Smooth muscle cell (in vitro differentiated cells): ENCODE results near the gene KLHL1. TPM values are rescaled to one million over a fixed set of nuclear protein-coding genes. Genes with fewer than 3 reads are reported as not detected.

Experiments used
- DNase-seq: peaks from one replicate; lab custom pipeline; 2025; ENCODE audit not compliant: unreplicated experiment; lab: John Stamatoyannopoulos, UW
- H2AFZ ChIP-seq: fragments of 200-600 bp; sonication (generic); 2 replicates; pipeline ENCODE4 v1.6.0; 2016; ENCODE audit warnings: antibody characterized with exemption, low read depth, mild to moderate bottlenecking
- H3F3A ChIP-seq: fragments of 200-600 bp; sonication (generic); 2 replicates; pipeline ENCODE4 v1.6.0; 2017; ENCODE audit warnings: antibody characterized with exemption, low read depth
- H3K27ac ChIP-seq: fragments of 200-600 bp; sonication (generic); 2 replicates; pipeline ENCODE4 v1.5.1; 2016; ENCODE audit warnings: low read depth, mild to moderate bottlenecking
- H3K27me3 ChIP-seq: fragments of 200-600 bp; sonication (generic); 2 replicates; pipeline ENCODE4 v1.6.1; 2016; ENCODE audit warnings: low read depth, mild to moderate bottlenecking
- H3K36me3 ChIP-seq: fragments of 200-600 bp; sonication (generic); 2 replicates; pipeline ENCODE4 v1.5.1; 2016; ENCODE audit warnings: low read depth
- H3K4me1 ChIP-seq: fragments of 200-600 bp; sonication (generic); 2 replicates; pipeline ENCODE4 v1.5.1; 2016; ENCODE audit warnings: low read depth
- H3K4me2 ChIP-seq: fragments of 200-600 bp; sonication (generic); 2 replicates; pipeline ENCODE4 v1.6.0; 2016; ENCODE audit warnings: mild to moderate bottlenecking
- H3K4me3 ChIP-seq: fragments of 200-600 bp; sonication (generic); 2 replicates; pipeline ENCODE4 v1.5.1; 2016; ENCODE audit warnings: mild to moderate bottlenecking
- H3K79me2 ChIP-seq: fragments of 200-600 bp; sonication (generic); 2 replicates; pipeline ENCODE4 v1.6.0; 2016; ENCODE audit warnings: low read depth, mild to moderate bottlenecking
- H3K9ac ChIP-seq: fragments of 200-600 bp; sonication (generic); 2 replicates; pipeline ENCODE4 v1.6.0; 2016; ENCODE audit warnings: low read depth
- H3K9me3 ChIP-seq: fragments of 200-600 bp; sonication (generic); replicated peaks from 2 replicates; pipeline ENCODE4 v1.5.1; 2016; ENCODE audit warnings: low read depth
- H4K20me1 ChIP-seq: fragments of 200-600 bp; sonication (generic); 2 replicates; pipeline ENCODE4 v1.6.0; 2016; ENCODE audit warnings: low read depth
- WGBS: methylation state at CpG from one replicate; pipeline ENCODE4 v1.1.7; 2016; ENCODE audit warnings: low lambda C conversion rate; 5-methylcytosine and 5-hydroxymethylcytosine counted together
- polyA plus RNA-seq: library from polyadenylated mRNA; unstranded; fragments of >200 nt; fragmentation: Nextera tagmentation; extraction: Ambion mirVana; gene quantifications from 2 replicates; pipeline ENCODE4 v1.2.1, GENCODE V29; 2016
- total RNA-seq: library from RNA; depleted of rRNA; stranded (reverse); fragments of >200 nt; gene quantifications from 2 replicates; pipeline ENCODE4 v1.2.3, GENCODE V29; 2014
- TF ChIP-seq, protein P1 (sequence below): fragments of 200-600 bp; sonication (generic); IDR thresholded peaks from 2 replicates; pipeline ENCODE4 v1.5.1; 2017; ENCODE audit warnings: borderline replicate concordance, mild to moderate bottlenecking, antibody characterized with exemption; ENCODE audit not compliant: insufficient read depth, poor library complexity, severe bottlenecking

KLHL1 gene
- total and polyA plus RNA-seq, 2 experiments from 2014 or later = not detected

DNA sequence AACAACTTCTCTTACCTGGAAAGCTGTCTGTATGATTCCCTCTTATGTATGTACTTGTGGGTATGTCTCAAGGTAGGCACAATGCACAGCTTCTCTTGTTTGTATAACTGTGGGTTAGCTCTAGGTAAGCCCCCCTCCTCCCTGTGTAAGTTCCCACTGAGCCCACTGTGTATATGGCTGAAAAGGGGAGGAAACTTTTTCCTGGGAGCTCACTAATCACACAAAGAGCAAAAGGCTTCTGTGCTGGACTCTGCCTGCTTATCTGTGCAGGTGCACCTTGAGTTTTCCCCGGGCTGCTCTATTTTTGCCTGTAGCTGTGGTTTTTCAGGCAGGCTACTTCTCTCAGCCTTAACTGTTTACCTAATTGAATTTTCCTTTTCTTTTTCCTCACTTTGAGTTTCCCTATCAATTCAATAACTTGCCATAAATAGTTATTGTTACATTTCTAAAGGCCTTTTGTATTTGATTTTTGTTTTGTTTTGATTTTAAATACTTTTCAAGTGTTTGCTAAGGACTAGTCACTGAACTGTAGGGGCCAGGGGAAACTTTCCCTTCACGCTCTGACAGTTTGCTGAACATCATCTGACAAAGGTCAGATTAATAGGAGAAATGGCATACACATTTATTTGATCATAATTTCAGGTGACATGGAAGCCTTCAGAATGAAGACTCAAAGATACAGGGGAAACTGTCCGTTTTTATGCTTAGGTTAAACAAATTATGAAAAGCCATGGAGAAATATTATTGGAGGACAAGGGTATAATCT lies 424.1 kb downstream of the KLHL1 start:
- H2AFZ ChIP-seq = peak overlapping the region; percentile 30

DNA sequence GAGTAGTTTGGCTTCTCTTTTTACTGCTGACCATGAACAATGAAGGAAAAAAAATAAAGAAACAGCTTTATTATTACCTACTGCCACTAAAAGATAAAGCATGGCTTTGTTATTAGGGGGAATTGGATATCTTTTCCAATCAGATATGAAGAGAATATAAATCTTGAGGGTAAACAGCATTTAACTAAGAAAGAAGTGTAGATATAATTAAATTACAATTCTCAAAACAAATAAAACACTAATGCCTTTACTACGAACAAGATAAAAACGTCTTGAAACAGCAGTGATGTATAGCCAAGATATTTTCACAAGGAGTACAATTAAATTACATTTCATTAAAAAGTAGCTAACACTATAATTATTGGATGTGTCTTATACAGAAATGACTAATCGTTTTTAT lies 426.5 kb downstream of the KLHL1 start:
- no peak overlapping the region for H3K9ac ChIP-seq
- H3F3A ChIP-seq = no peaks in the 10 kb centered on the region
- H3K79me2 ChIP-seq = no peaks in the 10 kb centered on the region
- H3K4me1 ChIP-seq = no peaks in the 10 kb centered on the region
- no peak overlapping the region for H3K27ac ChIP-seq
- TF ChIP-seq, protein P1, sequence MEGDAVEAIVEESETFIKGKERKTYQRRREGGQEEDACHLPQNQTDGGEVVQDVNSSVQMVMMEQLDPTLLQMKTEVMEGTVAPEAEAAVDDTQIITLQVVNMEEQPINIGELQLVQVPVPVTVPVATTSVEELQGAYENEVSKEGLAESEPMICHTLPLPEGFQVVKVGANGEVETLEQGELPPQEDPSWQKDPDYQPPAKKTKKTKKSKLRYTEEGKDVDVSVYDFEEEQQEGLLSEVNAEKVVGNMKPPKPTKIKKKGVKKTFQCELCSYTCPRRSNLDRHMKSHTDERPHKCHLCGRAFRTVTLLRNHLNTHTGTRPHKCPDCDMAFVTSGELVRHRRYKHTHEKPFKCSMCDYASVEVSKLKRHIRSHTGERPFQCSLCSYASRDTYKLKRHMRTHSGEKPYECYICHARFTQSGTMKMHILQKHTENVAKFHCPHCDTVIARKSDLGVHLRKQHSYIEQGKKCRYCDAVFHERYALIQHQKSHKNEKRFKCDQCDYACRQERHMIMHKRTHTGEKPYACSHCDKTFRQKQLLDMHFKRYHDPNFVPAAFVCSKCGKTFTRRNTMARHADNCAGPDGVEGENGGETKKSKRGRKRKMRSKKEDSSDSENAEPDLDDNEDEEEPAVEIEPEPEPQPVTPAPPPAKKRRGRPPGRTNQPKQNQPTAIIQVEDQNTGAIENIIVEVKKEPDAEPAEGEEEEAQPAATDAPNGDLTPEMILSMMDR = no peak
- no peak overlapping the region for H3K4me2 ChIP-seq
- H3K4me3 ChIP-seq = no peak overlapping the region
- no peak overlapping the region for H2AFZ ChIP-seq
- no peaks in the 10 kb centered on the region for H3K9me3 ChIP-seq
- no peaks in the 10 kb centered on the region for H3K36me3 ChIP-seq
- no peaks in the 10 kb centered on the region for H4K20me1 ChIP-seq
- DNase-seq = no peak
- no peaks in the 10 kb centered on the region for H3K27me3 ChIP-seq
- WGBS = 76% methylated on average over 3 of the region's 3 CpGs

More for the DNA sequence above, 424.1 kb downstream of the KLHL1 start:
- H3K9me3 ChIP-seq = no peaks in the 10 kb centered on the region
- H3K27ac ChIP-seq = no peak overlapping the region
- H3K4me3 ChIP-seq = peak overlapping the region; percentile 18
- TF ChIP-seq, protein P1 = no peak
- H3K4me1 ChIP-seq = no peaks in the 10 kb centered on the region
- no peaks in the 10 kb centered on the region for H3K36me3 ChIP-seq
- no peak overlapping the region for H3K4me2 ChIP-seq
- H3K27me3 ChIP-seq = no peaks in the 10 kb centered on the region
- H3K9ac ChIP-seq = no peak overlapping the region
- H4K20me1 ChIP-seq = no peaks in the 10 kb centered on the region
- 89% methylated on average over 3 of the region's 3 CpGs for WGBS
- no peaks in the 10 kb centered on the region for H3F3A ChIP-seq
- no peak for DNase-seq
- H3K79me2 ChIP-seq = no peaks in the 10 kb centered on the region

DNA sequence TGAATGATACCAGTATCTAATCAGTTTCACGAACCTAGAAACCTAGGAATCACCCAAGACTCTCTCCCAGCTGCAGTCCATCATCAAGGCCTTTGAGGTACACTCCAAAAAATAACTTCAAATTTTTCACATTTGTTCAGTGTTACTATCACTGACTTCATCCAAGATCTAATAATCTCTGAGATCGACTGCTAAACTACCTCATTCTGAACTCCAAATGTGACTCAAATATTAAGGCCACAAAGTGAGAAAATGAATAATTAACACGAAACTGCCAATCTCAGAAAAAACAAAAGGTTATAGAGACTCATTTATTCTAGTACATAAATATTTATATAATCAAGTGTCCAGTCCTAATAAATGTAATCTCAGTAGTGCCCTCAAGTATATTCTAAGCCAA lies 430.9 kb downstream of the KLHL1 start:
- no peaks in the 10 kb centered on the region for H3K79me2 ChIP-seq
- WGBS = 86% methylated on average over 3 of the region's 3 CpGs
- DNase-seq = no peak
- TF ChIP-seq, protein P1 = no peak
- no peak overlapping the region for H3K27ac ChIP-seq
- no peaks in the 10 kb centered on the region for H3K36me3 ChIP-seq
- no peaks in the 10 kb centered on the region for H3K4me1 ChIP-seq
- H3K27me3 ChIP-seq = no peaks in the 10 kb centered on the region
- H3K4me2 ChIP-seq = no peak overlapping the region
- H4K20me1 ChIP-seq = no peaks in the 10 kb centered on the region
- H3K4me3 ChIP-seq = no peak overlapping the region
- H3F3A ChIP-seq = no peaks in the 10 kb centered on the region
- no peak overlapping the region for H2AFZ ChIP-seq
- no peaks in the 10 kb centered on the region for H3K9me3 ChIP-seq
- H3K9ac ChIP-seq = no peak overlapping the region

- Histone ChIP-seq H3K9ac (no peak overlapping the region), H3K9me3 (no peaks in the 10 kb centered on the region), H3K27me3 (no peaks in the 10 kb centered on the region), H3K27ac (no peak overlapping the region), H2AFZ (no peak overlapping the region), H3K4me2 (no peak overlapping the region), H3F3A (no peaks in the 10 kb centered on the region), H4K20me1 (no peaks in the 10 kb centered on the region), H3K4me3 (no peak overlapping the region), H3K36me3 (no peaks in the 10 kb centered on the region), H3K4me1 (no peaks in the 10 kb centered on the region), H3K79me2 (no peaks in the 10 kb centered on the region)
- no peak for DNase-seq
- TF ChIP-seq, protein P1 = no peak
Measured at GRCh38 chr13:69676286-69676685, 432.0 kb downstream of the KLHL1 start.
